Measurements from ENCODE around the gene TLE1. TPM values are rescaled to one million over a fixed set of nuclear protein-coding genes. Genes with fewer than 3 reads are reported as not detected.
"Not testable (repeated sequence)": the region's sequence is repeated elsewhere in the genome, so short reads cannot be mapped to it uniquely, and the experiment has no call there.

Gene TLE1
- 10 to 100 TPM; 42.9 to 51.8 (median 47.3) TPM for total RNA-seq
- long read RNA-seq, donor 1, partial matches to known transcripts, result 91 of 165 reads
- long read RNA-seq, donor 1, other reads (novel, unspliced or antisense), result 74 of 165 reads
- long read RNA-seq, donor 2, partial matches to known transcripts, result 8 of 19 reads
- long read RNA-seq, donor 2, other reads (novel, unspliced or antisense), result 11 of 19 reads

GRCh38 chr9:81689343-81690175 lies at the start of gene TLE1:
Gene TLE1 (minus strand): TSS chr9:81689547. CDS start chr9:81688240, 1,307 bp downstream.
- intact Hi-C loops (cut with DNase I, micrococcal nuclease), result loop anchor here (5.0 to 10.0 kb wide), 2 partner anchors 97 to 165 kb away; no protein-coding TSS in a partner anchor
- ATAC-seq (peak; percentile 88), DNase-seq (peak; percentile 99 to 100 (median 99))
- H3K4me3 ChIP-seq, result peak within 1 kb of the TSS; percentile 52
- H3K4me1 ChIP-seq (ENCODE audit: low read depth), result peaks cover 21% of the 10 kb centered on the region
- TF ChIP-seq CTCF (IDR thresholded peaks at IDR 0.05), result no peak
- H3K9me3 ChIP-seq, result no peaks in the 10 kb centered on the region
- no peaks in the 10 kb centered on the region for H3K36me3 ChIP-seq (ENCODE audit: low read depth)

- Histone ChIP-seq H3K4me1 (ENCODE audit: low read depth) (peaks cover 3% of the 10 kb centered on the region), H3K4me3 (no peak overlapping the region), H3K9me3 (no peaks in the 10 kb centered on the region), H3K36me3 (ENCODE audit: low read depth) (no peaks in the 10 kb centered on the region)
- ATAC-seq (peak; percentile 100), DNase-seq (peak in 1 of 3 donors; percentile 58)
- intact Hi-C loops (cut with DNase I, micrococcal nuclease), result no loop called here
- TF ChIP-seq CTCF (IDR thresholded peaks at IDR 0.05), result no peak
These were observed 48.6 kb upstream of the TLE1 start for GRCh38 chr9:81737871-81738507.

- H3K4me3 ChIP-seq, H3K9me3 ChIP-seq, ATAC-seq: not testable (repeated sequence)
These were observed 41.2 kb upstream of the TLE1 start for GRCh38 chr9:81730498-81730897.

GRCh38 chr9:81729135-81729534 lies 39.8 kb upstream of the TLE1 start:
- Histone ChIP-seq H3K4me1 (ENCODE audit: low read depth) (no peaks in the 10 kb centered on the region), H3K36me3 (ENCODE audit: low read depth) (no peaks in the 10 kb centered on the region), H3K9me3 (no peaks in the 10 kb centered on the region), H3K4me3 (no peak overlapping the region)
- intact Hi-C loops (cut with DNase I, micrococcal nuclease), result no loop called here
- ATAC-seq, result peak; percentile 53
- DNase-seq, result no peak
- TF ChIP-seq CTCF (IDR thresholded peaks at IDR 0.05), result no peak

More at GRCh38 chr9:81730498-81730897, 41.2 kb upstream of the TLE1 start:
- H3K36me3 ChIP-seq (ENCODE audit: low read depth); intact Hi-C loops (cut with DNase I, micrococcal nuclease); H3K4me1 ChIP-seq (ENCODE audit: low read depth); DNase-seq: not testable (repeated sequence)

GRCh38 chr9:81724242-81724889 lies 35.0 kb upstream of the TLE1 start:
- Histone ChIP-seq H3K9me3 (no peaks in the 10 kb centered on the region), H3K4me1 (ENCODE audit: low read depth) (no peaks in the 10 kb centered on the region), H3K4me3 (no peak overlapping the region), H3K36me3 (ENCODE audit: low read depth) (no peaks in the 10 kb centered on the region)
- intact Hi-C loops (cut with DNase I, micrococcal nuclease), result no loop called here
- ATAC-seq (peak; percentile 57), DNase-seq (no peak)
- TF ChIP-seq CTCF (IDR thresholded peaks at IDR 0.05), result no peak
